HG02571 (cell line): ENCODE measurements around the gene CAPN2.
A peak's percentile ranks its signal among the peaks of the same experiment; 100 is the strongest.

Experiments
- ATAC-seq: cut with Tn5 transposase; IDR thresholded peaks from one replicate; pipeline ENCODE4 v1.9.1; 2021; ENCODE audit warnings: mild to moderate bottlenecking, moderate library complexity; ENCODE audit not compliant: unreplicated experiment

The CAPN2 gene

GRCh38 chr1:223712194-223712849 is at the start of gene CAPN2:
Gene CAPN2 (plus strand): TSS chr1:223712539. CDS start chr1:223712641, 102 bp downstream.
- ATAC-seq: peak; percentile 55

GRCh38 chr1:223662943-223663342 is 49.4 kb upstream of the CAPN2 start:
- no peak for ATAC-seq

- ATAC-seq: no peak
Measured at GRCh38 chr1:223664106-223664505, 48.2 kb upstream of the CAPN2 start.

DNA sequence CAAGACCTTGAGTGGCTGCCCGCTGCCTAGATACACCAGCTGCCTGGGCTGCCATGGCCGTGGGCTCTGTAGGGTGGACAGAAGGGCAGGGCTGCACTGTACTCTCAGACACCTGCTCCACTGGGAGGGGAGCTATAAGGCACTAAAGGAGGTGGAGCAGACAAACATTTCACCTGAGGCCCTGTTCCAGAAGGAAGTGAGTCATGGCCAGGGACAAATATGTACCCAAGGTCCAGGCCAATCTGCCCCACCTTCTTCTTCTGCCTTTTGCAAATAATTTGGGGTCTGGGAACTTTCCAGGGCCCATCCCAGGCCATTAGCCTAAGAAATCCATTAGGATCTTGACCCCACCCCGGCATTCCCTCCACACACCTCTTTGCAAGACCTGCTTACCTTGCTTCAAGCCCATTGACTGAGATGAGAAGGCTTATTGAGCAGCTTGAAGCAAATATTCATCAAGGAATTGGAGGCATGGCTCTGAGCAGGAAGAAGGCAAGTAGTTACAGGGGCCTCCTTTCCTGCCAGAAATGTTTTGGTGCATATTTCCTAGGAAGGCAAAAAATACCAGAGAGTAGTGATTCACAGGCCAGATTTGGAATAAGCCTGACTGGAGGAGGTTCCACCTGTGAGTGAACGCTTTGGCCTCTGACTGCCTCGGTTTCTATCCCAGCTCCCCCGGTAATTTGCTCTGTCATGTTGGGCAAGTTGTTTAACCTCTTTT is 46.6 kb upstream of the CAPN2 start, which contains the start of gene CAPN8:
CAPN8 (minus strand) TSS at position 110 of the 721 bp plus-strand sequence; CDS start at position 55, 55 bp downstream.
- no peak for ATAC-seq

GRCh38 chr1:223667484-223668182 is 44.7 kb upstream of the CAPN2 start:
- ATAC-seq: no peak

DNA sequence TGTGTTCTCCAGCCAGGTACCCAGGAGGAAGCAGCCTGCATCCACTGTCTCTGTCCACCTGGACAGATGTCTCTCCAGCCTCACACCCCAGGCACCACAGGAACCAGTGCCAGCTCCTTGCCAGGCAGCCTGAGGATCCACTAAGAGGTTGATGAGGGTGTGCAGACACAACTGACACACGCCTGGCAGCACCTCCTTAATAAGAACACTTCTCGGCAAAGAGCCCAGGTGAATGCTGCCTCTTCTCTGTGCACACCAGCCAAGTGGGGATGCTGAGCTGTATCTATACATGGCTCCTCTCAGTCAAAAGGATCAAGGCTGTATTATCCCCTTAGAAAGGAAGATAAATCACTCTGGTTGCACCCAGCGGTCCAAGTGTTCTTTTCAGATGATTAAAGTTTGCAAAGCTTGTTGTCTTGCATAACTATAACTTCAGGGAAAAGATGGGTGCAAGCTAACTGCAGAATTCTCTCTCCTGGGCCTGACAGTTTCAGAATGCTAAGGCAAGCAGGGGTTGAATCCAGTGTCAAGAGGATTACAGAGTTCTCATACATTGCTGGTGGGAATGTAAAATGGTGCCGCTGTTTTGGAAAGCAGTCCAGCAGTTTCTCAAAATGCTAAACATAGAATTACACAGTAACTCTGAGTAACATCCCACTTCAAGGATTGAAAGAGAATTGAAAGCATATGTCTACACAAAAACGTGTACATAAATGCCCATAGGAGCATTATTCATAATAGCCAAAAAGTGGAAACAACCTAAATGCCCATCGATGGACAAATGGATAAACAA is 43.1 kb upstream of the CAPN2 start:
- no peak for ATAC-seq

GRCh38 chr1:223670458-223671159 is 41.7 kb upstream of the CAPN2 start:
- ATAC-seq: no peak

DNA sequence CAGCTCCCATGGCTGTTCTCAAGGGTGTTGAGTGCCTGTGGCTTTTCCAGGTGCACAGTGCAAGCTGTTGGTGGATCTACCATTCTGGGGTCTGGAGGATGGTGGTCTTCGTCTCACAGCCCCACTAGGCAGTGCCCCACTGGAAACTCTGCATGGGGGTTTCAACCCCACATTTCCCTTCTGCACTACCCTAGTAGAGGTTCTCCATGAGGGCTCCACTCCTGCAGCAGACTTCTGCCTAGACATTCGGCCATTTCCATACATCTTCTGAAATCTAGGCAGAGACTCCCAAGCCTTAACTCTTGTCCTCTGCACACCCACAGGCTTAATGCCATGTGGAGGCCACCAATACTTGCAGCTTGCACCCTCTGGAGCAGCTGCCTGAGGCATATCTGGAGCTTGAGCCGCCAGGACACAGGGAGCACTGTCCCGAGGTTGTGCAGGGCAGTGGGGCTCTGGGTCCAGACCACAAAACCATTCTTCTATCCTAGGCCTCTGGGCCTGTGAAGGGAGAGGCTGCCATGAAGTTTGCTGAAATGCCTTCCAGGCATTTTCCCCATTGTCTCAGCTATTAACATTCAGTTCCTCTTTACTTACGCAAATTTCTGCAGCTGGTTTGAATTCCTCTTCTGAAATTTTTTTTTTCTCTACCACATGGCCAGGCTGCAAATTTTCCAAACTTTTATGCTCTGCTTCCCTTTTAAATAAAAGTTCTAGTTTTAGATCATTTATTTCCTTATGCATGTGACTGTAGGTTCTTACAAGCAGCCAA is 38.0 kb upstream of the CAPN2 start:
- no peak for ATAC-seq

DNA sequence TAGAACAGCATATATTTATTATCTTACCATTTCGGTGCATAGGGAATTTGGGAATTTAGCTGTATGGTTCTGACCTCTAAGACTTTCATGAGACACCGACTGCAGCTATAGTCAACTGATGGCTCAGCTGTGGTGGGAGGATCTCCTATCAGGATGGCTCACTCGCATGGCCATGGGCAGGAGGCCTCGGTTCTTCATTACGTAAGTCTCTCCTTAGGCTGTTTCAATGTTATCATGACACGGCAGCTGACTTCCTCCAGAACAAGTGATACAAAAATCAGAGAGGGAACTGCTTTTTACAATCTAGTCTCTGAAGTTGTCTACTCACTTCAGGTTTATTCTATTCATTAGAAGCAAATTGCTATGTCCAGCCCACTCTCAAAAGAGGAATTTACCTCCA is 33.5 kb upstream of the CAPN2 start:
- ATAC-seq: no peak

DNA sequence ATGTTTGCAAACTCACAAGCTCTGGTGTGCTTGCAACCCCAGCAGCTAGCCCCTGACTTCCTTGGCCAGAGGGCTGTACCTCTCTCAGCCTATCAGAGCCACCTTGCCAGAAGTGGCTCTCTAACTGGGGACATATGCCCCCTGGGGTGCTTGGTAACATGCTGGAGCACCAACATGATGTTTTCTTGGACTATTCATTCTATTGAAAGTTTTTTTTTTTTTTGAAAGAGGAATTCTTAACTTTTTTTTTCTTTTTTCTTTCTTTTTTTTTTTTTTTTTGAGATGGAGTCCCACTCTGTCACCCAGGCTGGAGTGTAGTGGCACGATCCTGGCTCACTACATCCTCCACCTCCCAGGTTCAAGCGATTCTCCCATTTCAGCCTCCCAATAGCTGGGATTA is 32.2 kb upstream of the CAPN2 start:
- ATAC-seq: no peak

DNA sequence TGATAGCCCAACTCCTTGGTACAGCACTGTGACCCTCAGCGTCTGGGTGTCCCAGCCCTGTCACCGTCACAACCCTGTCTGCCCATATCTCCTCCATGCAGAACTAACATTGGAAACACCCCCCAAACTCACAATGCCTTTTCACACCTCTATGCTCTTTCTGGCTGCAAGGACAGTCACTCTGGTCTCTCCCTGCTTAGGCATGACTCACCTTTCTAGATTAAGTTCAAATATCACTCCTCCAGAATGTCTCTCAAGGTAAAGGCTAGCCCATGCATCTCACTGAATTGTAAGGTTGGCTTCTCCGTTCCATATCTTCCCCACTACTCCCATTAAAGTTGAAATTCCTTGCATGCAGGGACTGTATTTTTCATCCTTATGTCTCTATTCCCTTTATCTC is 29.8 kb upstream of the CAPN2 start:
- ATAC-seq: no peak

DNA sequence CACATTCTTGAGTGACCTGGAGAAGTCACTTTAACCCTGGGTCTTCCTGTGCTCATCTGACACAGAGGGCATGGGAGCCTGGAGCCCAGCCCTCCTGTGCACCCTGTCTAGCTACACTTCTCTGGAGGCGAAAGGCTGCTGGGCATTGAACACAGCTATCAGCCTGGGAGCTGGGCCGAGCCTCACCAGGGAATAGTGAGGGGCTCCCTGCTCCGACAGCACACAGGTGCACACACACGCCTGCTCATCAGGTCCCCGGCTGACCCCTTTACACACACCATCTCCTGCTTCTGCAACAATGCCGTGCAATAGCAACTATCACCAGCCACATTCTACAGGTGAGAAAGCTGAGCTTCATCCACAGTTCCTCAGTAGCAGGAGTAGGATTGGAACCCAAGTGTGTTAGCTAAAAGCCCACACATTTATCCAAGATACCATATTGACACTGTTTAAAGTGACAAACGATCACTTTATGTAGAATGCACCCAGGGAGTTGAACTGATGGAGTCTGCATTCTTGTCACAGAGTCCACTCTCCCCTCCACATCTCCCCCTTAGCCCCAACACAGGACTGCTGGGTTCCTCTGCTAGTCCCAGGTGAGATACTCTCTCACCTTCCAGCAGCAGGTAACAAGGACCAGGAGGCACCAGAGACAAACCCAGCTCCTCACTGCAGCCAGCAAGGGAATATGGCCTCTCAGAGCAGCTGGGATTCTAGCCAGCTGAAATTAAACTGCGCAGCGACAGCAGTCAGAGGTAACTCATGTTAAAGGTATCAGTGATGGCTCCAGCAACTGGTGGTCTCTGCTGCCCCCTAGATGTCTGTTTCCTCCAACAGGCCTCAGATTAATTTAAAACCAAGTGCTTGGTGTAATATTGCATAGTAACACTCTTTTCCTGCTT is 28.5 kb upstream of the CAPN2 start:
- ATAC-seq: no peak

GRCh38 chr1:223684488-223684792 is 27.9 kb upstream of the CAPN2 start:
- no peak for ATAC-seq

DNA sequence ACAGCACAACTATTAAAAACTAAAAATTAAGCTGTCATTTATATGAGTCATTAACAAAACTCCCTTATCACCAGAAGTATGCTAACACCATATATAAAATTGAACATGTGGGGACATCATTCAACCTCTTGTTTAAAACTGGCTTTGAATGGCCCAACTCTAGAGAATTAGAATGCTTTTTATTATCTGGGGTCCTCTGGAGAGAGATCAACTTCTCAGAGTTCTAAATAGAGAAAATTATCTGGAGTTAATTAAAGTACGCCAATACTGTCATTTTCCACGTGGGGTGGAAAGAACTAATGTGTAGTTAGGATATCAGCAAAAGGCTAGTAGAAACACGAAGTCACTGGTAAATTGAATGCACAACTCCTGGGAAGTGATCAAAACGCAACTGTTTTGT is 21.2 kb upstream of the CAPN2 start:
- no peak for ATAC-seq

GRCh38 chr1:223695014-223695548 is 17.3 kb upstream of the CAPN2 start:
- ATAC-seq: no peak

GRCh38 chr1:223695941-223696340 is 16.4 kb upstream of the CAPN2 start:
- ATAC-seq: no peak

GRCh38 chr1:223700388-223700918 is 11.9 kb upstream of the CAPN2 start:
- no peak for ATAC-seq

GRCh38 chr1:223700942-223701637 is 11.2 kb upstream of the CAPN2 start:
- no peak for ATAC-seq
